ENCODE results near the gene DPPA4.

The DPPA4 gene

GRCh38 chr3:109325657-109326056 lies 11.7 kb downstream of the DPPA4 start:
- H3K4me3 ChIP-seq (ENCODE audit: low read depth, low read length), result no peak overlapping the region
- TF ChIP-seq CTCF (IDR thresholded peaks at IDR 0.05; ENCODE audit: borderline replicate concordance, insufficient read depth, low read depth, low read length), result no peak

- H3K4me3 ChIP-seq (ENCODE audit: low read depth, low read length), result no peak overlapping the region
- no peak for TF ChIP-seq CTCF (IDR thresholded peaks at IDR 0.05; ENCODE audit: borderline replicate concordance, insufficient read depth, low read depth, low read length)
These were observed 12.2 kb downstream of the DPPA4 start for GRCh38 chr3:109325109-109325508.

- TF ChIP-seq CTCF (IDR thresholded peaks at IDR 0.05; ENCODE audit: borderline replicate concordance, insufficient read depth, low read depth, low read length), result no peak
- H3K4me3 ChIP-seq (ENCODE audit: low read depth, low read length), result no peak within 1 kb of the TSS
These were observed 21.1 kb downstream of the DPPA4 start, which contains the start of gene DPPA2 for GRCh38 chr3:109316162-109316730. DPPA2 (minus strand) TSS chr3:109316517; CDS start chr3:109314542, 1,975 bp downstream.

GRCh38 chr3:109313061-109313460 lies 24.3 kb downstream of the DPPA4 start:
- no peak for TF ChIP-seq CTCF (IDR thresholded peaks at IDR 0.05; ENCODE audit: borderline replicate concordance, insufficient read depth, low read depth, low read length)
- H3K4me3 ChIP-seq (ENCODE audit: low read depth, low read length), result no peak overlapping the region

GRCh38 chr3:109297496-109297895 lies 39.9 kb downstream of the DPPA4 start:
- TF ChIP-seq CTCF (IDR thresholded peaks at IDR 0.05; ENCODE audit: borderline replicate concordance, insufficient read depth, low read depth, low read length), result no peak
- no peak overlapping the region for H3K4me3 ChIP-seq (ENCODE audit: low read depth, low read length)

- TF ChIP-seq CTCF (IDR thresholded peaks at IDR 0.05; ENCODE audit: borderline replicate concordance, insufficient read depth, low read depth, low read length), result no peak
- H3K4me3 ChIP-seq (ENCODE audit: low read depth, low read length), result no peak overlapping the region
These were observed 53.3 kb downstream of the DPPA4 start for GRCh38 chr3:109284071-109284470.

- no peak overlapping the region for H3K4me3 ChIP-seq (ENCODE audit: low read depth, low read length)
- no peak for TF ChIP-seq CTCF (IDR thresholded peaks at IDR 0.05; ENCODE audit: borderline replicate concordance, insufficient read depth, low read depth, low read length)
These were observed 58.8 kb downstream of the DPPA4 start for GRCh38 chr3:109278546-109278945.

All from GM12875 (cell line).